Activated CD4-positive, alpha-beta T cell treated with anti-CD3 and anti-CD28 coated beads, Interleukin-2, amount 10 ng/mL, durations not matched to agents 24 days and 14 days (primary cell): ENCODE measurements around the gene CHD5. TPM values are rescaled to one million over a fixed set of nuclear protein-coding genes. Genes with fewer than 3 reads are reported as not detected.

Experiments
- DNase-seq: peaks from one replicate; pipeline ENCODE4 v3.0.0; 2022
- H3K27ac Mint-ChIP-seq: one replicate; pipeline ENCODE4 v1.8.0; 2022; ENCODE audit warnings: mild to moderate bottlenecking, mixed read lengths
- H3K27me3 Mint-ChIP-seq: one replicate; pipeline ENCODE4 v1.8.0; 2022; ENCODE audit warnings: mixed read lengths
- H3K36me3 Mint-ChIP-seq: one replicate; pipeline ENCODE4 v1.8.0; 2022; ENCODE audit warnings: low read depth, mild to moderate bottlenecking, mixed read lengths
- H3K4me1 Mint-ChIP-seq: one replicate; pipeline ENCODE4 v1.8.0; 2021; ENCODE audit warnings: mixed read lengths
- H3K4me3 Mint-ChIP-seq: one replicate; pipeline ENCODE4 v1.8.0; 2022; ENCODE audit warnings: mild to moderate bottlenecking, moderate library complexity, mixed read lengths
- H3K9me3 Mint-ChIP-seq: one replicate; pipeline ENCODE4 v1.8.0; 2021; ENCODE audit warnings: mixed read lengths
- intact Hi-C: fragments of 100-400 bp; cut with micrococcal nuclease; formaldehyde crosslinking; loops from one replicate; pipeline ENCODE4 v1.15.1; 2023
- total RNA-seq: library from RNA; stranded (reverse); gene quantifications from 2 replicates; pipeline ENCODE4 v1.2.3, GENCODE V29; 2022

The CHD5 gene
- total RNA-seq, 1 donor from 2014 or later, result 0.63 TPM

DNA sequence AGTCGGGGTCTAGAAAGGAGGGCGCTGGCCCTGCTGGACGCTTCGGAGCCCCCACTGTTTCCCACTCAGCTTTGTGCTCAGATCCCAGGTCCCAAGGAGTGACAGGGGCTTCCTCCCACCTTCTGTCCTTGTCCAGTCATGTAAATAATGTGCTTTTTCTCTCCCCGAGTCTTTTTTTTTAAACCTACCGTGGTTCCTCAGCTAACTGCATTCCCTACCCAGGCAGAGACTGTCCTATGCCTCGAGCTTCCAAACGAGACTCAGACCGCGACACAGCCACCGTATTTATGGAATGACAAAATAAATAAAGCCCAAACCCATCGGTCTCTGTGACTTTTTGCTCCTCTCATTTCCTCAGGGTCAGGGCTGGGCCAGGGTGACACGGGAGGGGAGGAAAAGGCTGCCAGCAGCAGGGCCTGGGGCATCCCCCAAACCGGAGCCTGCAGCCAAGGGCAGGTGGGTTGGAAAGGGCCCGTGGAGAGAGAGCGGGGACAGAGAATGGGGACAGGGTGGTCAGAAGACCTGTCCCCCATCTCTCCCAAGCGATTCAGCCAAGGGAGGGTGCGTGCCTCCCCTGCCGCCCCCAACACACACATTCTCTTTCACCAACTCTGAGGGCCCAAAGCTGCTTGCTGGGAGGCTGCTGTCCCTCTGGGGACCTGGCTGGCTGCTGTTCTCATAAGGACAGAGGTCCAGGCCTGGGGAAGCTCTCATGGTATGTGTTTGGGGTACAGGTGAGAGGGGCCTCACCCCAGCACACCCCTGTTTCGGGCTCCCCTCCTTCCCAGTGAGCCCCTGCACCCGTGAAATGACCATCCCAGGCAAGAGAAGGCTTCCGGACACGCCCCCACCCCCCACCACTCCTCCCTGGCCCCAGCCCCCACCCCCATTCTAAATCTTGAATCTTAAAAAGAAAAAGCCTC, 79.0 kb downstream of the CHD5 start:
- intact Hi-C loops, result loop anchor here (10.0 kb wide), 1 partner anchor 84 kb away; the partner anchor contains the start of gene CHD5
- H3K4me3 Mint-ChIP-seq, result no peak overlapping the region
- H3K9me3 Mint-ChIP-seq, result no peaks in the 10 kb centered on the region
- H3K36me3 Mint-ChIP-seq, result peaks cover 20% of the 10 kb centered on the region
- no peaks in the 10 kb centered on the region for H3K4me1 Mint-ChIP-seq
- DNase-seq, result no peak
- no peaks in the 10 kb centered on the region for H3K27me3 Mint-ChIP-seq
- H3K27ac Mint-ChIP-seq, result no peak overlapping the region

GRCh38 chr1:6099787-6100765, 80.0 kb downstream of the CHD5 start:
- H3K27ac Mint-ChIP-seq, result no peak overlapping the region
- H3K27me3 Mint-ChIP-seq, result no peaks in the 10 kb centered on the region
- intact Hi-C loops, result loop anchor here (10.0 kb wide), 1 partner anchor 85 kb away; the partner anchor contains the start of gene CHD5
- DNase-seq, result no peak
- H3K4me1 Mint-ChIP-seq, result no peaks in the 10 kb centered on the region
- H3K9me3 Mint-ChIP-seq, result no peaks in the 10 kb centered on the region
- no peak overlapping the region for H3K4me3 Mint-ChIP-seq
- peaks cover 20% of the 10 kb centered on the region for H3K36me3 Mint-ChIP-seq

- no peaks in the 10 kb centered on the region for H3K27me3 Mint-ChIP-seq
- intact Hi-C loops, result no loop called here
- H3K9me3 Mint-ChIP-seq, result no peaks in the 10 kb centered on the region
- no peaks in the 10 kb centered on the region for H3K4me1 Mint-ChIP-seq
- peaks cover 20% of the 10 kb centered on the region for H3K36me3 Mint-ChIP-seq
- no peak overlapping the region for H3K27ac Mint-ChIP-seq
- no peak overlapping the region for H3K4me3 Mint-ChIP-seq
- DNase-seq, result no peak
These were observed 80.8 kb downstream of the CHD5 start for GRCh38 chr1:6099297-6099696.

- intact Hi-C loops, result no loop called here
- Mint-ChIP-seq H3K36me3 (peaks cover 26% of the 10 kb centered on the region), H3K27me3 (no peaks in the 10 kb centered on the region), H3K4me3 (no peak overlapping the region), H3K27ac (no peak overlapping the region), H3K4me1 (no peaks in the 10 kb centered on the region), H3K9me3 (no peaks in the 10 kb centered on the region)
- no peak for DNase-seq
These were observed 81.6 kb downstream of the CHD5 start for GRCh38 chr1:6098303-6099215.

GRCh38 chr1:6097824-6098223, 82.3 kb downstream of the CHD5 start:
- intact Hi-C loops, result no loop called here
- no peaks in the 10 kb centered on the region for H3K27me3 Mint-ChIP-seq
- no peaks in the 10 kb centered on the region for H3K4me1 Mint-ChIP-seq
- DNase-seq, result no peak
- H3K9me3 Mint-ChIP-seq, result no peaks in the 10 kb centered on the region
- no peak overlapping the region for H3K4me3 Mint-ChIP-seq
- H3K27ac Mint-ChIP-seq, result no peak overlapping the region
- H3K36me3 Mint-ChIP-seq, result peaks cover 26% of the 10 kb centered on the region

DNA sequence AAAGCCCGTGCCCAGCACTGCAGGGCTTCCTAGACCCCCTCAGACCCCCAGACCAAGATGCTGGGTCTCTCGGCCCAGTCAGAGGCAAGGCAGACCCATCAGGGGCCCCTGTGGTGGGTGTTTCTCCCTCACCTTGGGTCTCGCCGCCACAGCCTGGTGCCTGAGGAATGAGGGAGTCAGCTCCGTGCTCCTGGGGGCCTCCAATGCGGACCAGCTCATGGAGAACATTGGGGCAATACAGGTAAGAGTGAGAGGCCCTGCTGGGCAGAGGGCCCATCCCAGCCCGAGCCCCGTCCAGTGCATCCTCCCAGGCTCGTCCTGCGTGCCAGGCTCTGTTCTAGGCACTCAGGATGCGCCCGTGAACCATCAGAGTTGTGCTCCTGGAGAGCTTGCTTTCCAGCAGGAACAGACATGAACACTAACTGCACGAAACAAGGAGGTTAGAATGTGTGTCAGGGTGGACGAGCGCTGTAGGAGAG, 83.0 kb downstream of the CHD5 start:
- peaks cover 26% of the 10 kb centered on the region for H3K36me3 Mint-ChIP-seq
- H3K9me3 Mint-ChIP-seq, result no peaks in the 10 kb centered on the region
- no peaks in the 10 kb centered on the region for H3K4me1 Mint-ChIP-seq
- no peak for DNase-seq
- H3K4me3 Mint-ChIP-seq, result no peak overlapping the region
- H3K27me3 Mint-ChIP-seq, result no peaks in the 10 kb centered on the region
- no peak overlapping the region for H3K27ac Mint-ChIP-seq
- intact Hi-C loops, result no loop called here

- Mint-ChIP-seq H3K27me3 (no peaks in the 10 kb centered on the region), H3K4me3 (no peak overlapping the region), H3K4me1 (no peaks in the 10 kb centered on the region), H3K27ac (no peak overlapping the region), H3K36me3 (peaks cover 29% of the 10 kb centered on the region), H3K9me3 (no peaks in the 10 kb centered on the region)
- intact Hi-C loops, result no loop called here
- no peak for DNase-seq
These were observed 83.6 kb downstream of the CHD5 start for GRCh38 chr1:6096243-6097116.

GRCh38 chr1:6095511-6096242, 84.4 kb downstream of the CHD5 start:
- intact Hi-C loops, result no loop called here
- H3K27me3 Mint-ChIP-seq, result no peaks in the 10 kb centered on the region
- no peak for DNase-seq
- H3K4me1 Mint-ChIP-seq, result no peaks in the 10 kb centered on the region
- no peak overlapping the region for H3K4me3 Mint-ChIP-seq
- no peak overlapping the region for H3K27ac Mint-ChIP-seq
- peaks cover 34% of the 10 kb centered on the region for H3K36me3 Mint-ChIP-seq
- H3K9me3 Mint-ChIP-seq, result no peaks in the 10 kb centered on the region

DNA sequence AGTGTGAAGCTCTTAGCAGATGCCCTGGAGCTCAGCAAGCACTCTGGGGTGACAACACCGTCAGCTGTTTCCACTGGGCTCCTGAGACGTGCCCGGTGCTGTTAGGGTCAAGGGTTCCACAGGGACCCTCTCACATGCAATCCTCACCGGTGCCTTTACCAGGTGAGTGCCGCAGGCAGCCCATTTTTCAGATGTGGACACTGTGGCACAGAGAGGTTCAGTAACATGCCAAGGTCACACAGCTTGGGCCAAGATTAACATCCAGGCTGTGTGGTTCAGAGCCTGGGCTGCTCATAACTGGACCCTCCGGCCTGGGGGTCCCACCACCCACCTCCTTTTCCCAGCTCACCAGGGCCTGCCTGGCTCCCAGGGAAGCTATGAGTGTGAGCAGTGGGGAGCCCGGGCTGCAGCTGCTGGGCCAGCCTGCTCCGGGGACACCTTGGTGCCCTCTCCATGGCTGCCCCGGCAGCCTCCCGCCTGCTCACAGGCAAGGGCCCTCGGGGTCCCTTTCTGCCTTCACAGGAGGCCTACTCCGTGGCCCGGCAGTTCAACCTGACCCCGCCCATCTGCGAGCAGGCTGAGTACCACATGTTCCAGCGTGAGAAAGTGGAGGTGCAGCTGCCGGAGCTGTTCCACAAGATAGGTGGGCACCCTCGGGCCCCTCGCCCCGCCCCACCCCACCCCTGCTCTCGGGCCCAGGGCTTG, 85.2 kb downstream of the CHD5 start:
- intact Hi-C loops, result no loop called here
- Mint-ChIP-seq H3K4me3 (no peak overlapping the region), H3K27me3 (no peaks in the 10 kb centered on the region), H3K9me3 (no peaks in the 10 kb centered on the region), H3K27ac (no peak overlapping the region), H3K4me1 (no peaks in the 10 kb centered on the region), H3K36me3 (peaks cover 34% of the 10 kb centered on the region)
- DNase-seq, result no peak

DNA sequence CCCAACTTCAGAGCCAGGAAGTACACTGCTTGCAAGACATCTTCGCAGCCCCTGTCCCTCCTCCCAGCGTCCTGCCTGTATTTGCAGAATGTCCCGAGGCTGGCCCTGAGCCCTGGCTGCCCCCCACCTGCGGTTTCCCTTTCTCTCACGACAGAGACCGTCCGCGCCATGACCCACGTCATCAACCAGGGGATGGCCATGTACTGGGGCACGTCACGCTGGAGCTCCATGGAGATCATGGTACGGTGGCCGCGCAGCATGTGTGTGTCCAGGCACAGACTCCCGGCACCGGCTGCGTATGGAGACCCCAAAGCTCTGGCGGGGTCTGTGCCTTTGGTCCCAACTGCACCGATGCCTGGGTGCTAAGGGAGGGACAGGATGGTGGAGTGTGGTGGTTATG, 85.9 kb downstream of the CHD5 start:
- Mint-ChIP-seq H3K27ac (no peak overlapping the region), H3K4me1 (no peaks in the 10 kb centered on the region), H3K36me3 (peaks cover 37% of the 10 kb centered on the region), H3K27me3 (no peaks in the 10 kb centered on the region), H3K9me3 (no peaks in the 10 kb centered on the region), H3K4me3 (no peak overlapping the region)
- intact Hi-C loops, result no loop called here
- no peak for DNase-seq

DNA sequence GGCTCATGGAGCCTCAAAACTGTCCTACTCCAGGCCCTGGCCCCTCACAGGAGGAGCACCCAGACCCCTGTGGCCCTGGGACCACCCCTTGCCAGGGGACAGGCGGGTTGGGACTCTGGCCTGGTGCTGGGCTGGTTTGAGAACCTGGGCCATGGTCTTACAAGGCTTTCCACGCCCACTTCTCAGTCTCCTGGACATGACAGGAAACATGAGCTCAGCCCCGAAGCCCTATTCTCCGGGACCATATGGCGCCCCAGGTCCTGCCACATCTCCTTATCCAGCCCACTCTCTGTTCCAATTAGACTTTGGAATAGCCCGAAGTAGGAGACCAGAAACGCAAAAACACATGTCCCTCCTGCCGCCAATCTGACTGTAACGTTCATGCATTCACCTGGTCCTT, 86.5 kb downstream of the CHD5 start:
- Mint-ChIP-seq H3K36me3 (peaks cover 34% of the 10 kb centered on the region), H3K27me3 (no peaks in the 10 kb centered on the region)
- DNase-seq, result no peak

More for the DNA sequence above, 86.5 kb downstream of the CHD5 start:
- Mint-ChIP-seq H3K9me3 (no peaks in the 10 kb centered on the region), H3K27ac (no peak overlapping the region), H3K4me3 (no peak overlapping the region), H3K4me1 (no peaks in the 10 kb centered on the region)
- intact Hi-C loops, result no loop called here
